Astrocyte (in vitro differentiated cells and primary cell): Measurements from ENCODE around the gene SRRM1. TPM values are rescaled to one million over a fixed set of nuclear protein-coding genes. Genes with fewer than 3 reads are reported as not detected.

Source experiments
- DNase-seq: peaks from one replicate; pipeline ENCODE4 v3.0.0-alpha.2; 2010; ENCODE audit warnings: low read depth
- FAIRE-seq: peaks from 2 replicates; lab custom pipeline; 2011; peaks lifted over from hg19 to GRCh38; lab: Jason Lieb, UNC
- H2AFZ ChIP-seq: 2 replicates; pipeline ENCODE4 v1.6.0; 2012; ENCODE audit warnings: low read depth, low read length, inconsistent platforms
- H3K27ac ChIP-seq: 2 replicates; pipeline ENCODE4 v1.5.1; 2011; ENCODE audit warnings: low read depth, low read length, inconsistent platforms
- H3K27me3 ChIP-seq: 2 replicates; pipeline ENCODE4 v1.6.0; 2011; ENCODE audit warnings: low read length, inconsistent platforms; ENCODE audit not compliant: insufficient read depth
- H3K36me3 ChIP-seq: 2 replicates; pipeline ENCODE4 v1.5.1; 2011; ENCODE audit warnings: low read length, inconsistent platforms; ENCODE audit not compliant: insufficient read depth
- H3K4me1 ChIP-seq: 2 replicates; pipeline ENCODE4 v1.5.1; 2011; ENCODE audit warnings: low read length, inconsistent platforms; ENCODE audit not compliant: insufficient read depth
- H3K4me2 ChIP-seq: 2 replicates; pipeline ENCODE4 v1.6.0; 2012; ENCODE audit warnings: low read length, inconsistent platforms
- H3K4me3 ChIP-seq: 2 replicates; pipeline ENCODE4 v1.5.1; 2011; ENCODE audit warnings: low read depth, mild to moderate bottlenecking, low read length, inconsistent platforms; ENCODE audit not compliant: insufficient read depth
- H3K79me2 ChIP-seq: 2 replicates; pipeline ENCODE4 v1.6.0; 2012; ENCODE audit warnings: mild to moderate bottlenecking, low read length, inconsistent platforms; ENCODE audit not compliant: insufficient read depth
- H3K9ac ChIP-seq: 2 replicates; pipeline ENCODE4 v1.6.0; 2012; ENCODE audit warnings: mild to moderate bottlenecking, low read length, inconsistent platforms
- H3K9me3 ChIP-seq: 2 replicates; pipeline ENCODE4 v1.5.1; 2012; ENCODE audit warnings: low read depth, mild to moderate bottlenecking, low read length, inconsistent platforms; ENCODE audit not compliant: insufficient read depth
- H4K20me1 ChIP-seq: 2 replicates; pipeline ENCODE4 v1.6.0; 2012; ENCODE audit warnings: low read length, inconsistent platforms; ENCODE audit not compliant: insufficient read depth
- H3K27ac Mint-ChIP-seq: one replicate; pipeline ENCODE4 v1.8.0; 2021; ENCODE audit warnings: mild to moderate bottlenecking, mixed read lengths; ENCODE audit not compliant: unreplicated experiment
- H3K27me3 Mint-ChIP-seq: one replicate; pipeline ENCODE4 v1.8.0; 2021; ENCODE audit warnings: low read depth, mixed read lengths; ENCODE audit not compliant: unreplicated experiment
- H3K36me3 Mint-ChIP-seq: one replicate; pipeline ENCODE4 v1.8.0; 2021; ENCODE audit warnings: low read depth, mixed read lengths; ENCODE audit not compliant: unreplicated experiment
- H3K4me1 Mint-ChIP-seq: one replicate; pipeline ENCODE4 v1.8.0; 2021; ENCODE audit warnings: low read depth, mixed read lengths; ENCODE audit not compliant: unreplicated experiment
- H3K4me3 Mint-ChIP-seq: one replicate; pipeline ENCODE4 v1.8.0; 2021; ENCODE audit warnings: mild to moderate bottlenecking, moderate library complexity, mixed read lengths; ENCODE audit not compliant: unreplicated experiment
- H3K9me3 Mint-ChIP-seq: one replicate; pipeline ENCODE4 v1.8.0; 2021; ENCODE audit warnings: mild to moderate bottlenecking, mixed read lengths; ENCODE audit not compliant: unreplicated experiment
- CTCF ChIP-seq: IDR thresholded peaks from 2 replicates; pipeline ENCODE4 v1.5.1; 2011; ENCODE audit warnings: low read depth, mild to moderate bottlenecking, inconsistent platforms, low read length, moderate library complexity; ENCODE audit not compliant: insufficient read depth
- EZH2 ChIP-seq: IDR thresholded peaks from 2 replicates; pipeline ENCODE4 v1.6.1; 2012; ENCODE audit warnings: mild to moderate bottlenecking, low read length, inconsistent platforms; ENCODE audit not compliant: insufficient read depth
- total RNA-seq: library from RNA; stranded (reverse); gene quantifications from 2 replicates; pipeline ENCODE4 v1.2.1, GENCODE V29; 2021

SRRM1 gene
- total RNA-seq, 1 donor from 2014 or later, result 138 TPM

DNA sequence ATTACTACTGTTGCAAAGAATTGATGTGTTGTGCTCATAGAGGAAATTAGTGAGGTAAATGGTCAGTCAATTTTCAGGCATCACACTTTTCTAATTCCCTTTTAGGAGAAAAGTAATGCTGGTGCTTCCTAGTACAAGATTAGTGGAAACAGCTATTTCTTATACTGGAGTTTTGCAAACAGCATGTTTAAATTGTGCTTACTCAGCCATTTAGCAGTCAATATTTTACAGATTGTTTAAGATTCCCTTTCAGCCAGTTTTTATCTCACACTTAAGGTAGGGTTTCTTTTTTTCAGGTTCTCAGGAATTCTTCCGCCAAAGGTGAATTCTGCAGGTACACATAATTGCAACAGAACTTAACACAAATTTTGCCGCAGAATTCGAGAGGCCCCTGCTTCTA is 10.9 kb downstream of the SRRM1 start:
- Histone ChIP-seq H3K36me3 (peaks cover 86% of the 10 kb centered on the region), H4K20me1 (peaks cover 41% of the 10 kb centered on the region), H3K4me2 (no peak overlapping the region), H2AFZ (no peak overlapping the region), H3K4me1 (no peaks in the 10 kb centered on the region), H3K9me3 (no peaks in the 10 kb centered on the region), H3K9ac (no peak overlapping the region), H3K4me3 (no peak overlapping the region), H3K27me3 (no peaks in the 10 kb centered on the region), H3K27ac (no peak overlapping the region), H3K79me2 (peaks cover 54% of the 10 kb centered on the region)
- Mint-ChIP-seq H3K27me3 (no peaks in the 10 kb centered on the region), H3K36me3 (peaks cover 18% of the 10 kb centered on the region), H3K9me3 (no peaks in the 10 kb centered on the region), H3K4me3 (no peak overlapping the region), H3K4me1 (peaks cover 3% of the 10 kb centered on the region), H3K27ac (no peak overlapping the region)
- no peak for FAIRE-seq
- TF ChIP-seq EZH2 (no peak), CTCF (no peak)
- no peak for DNase-seq

DNA sequence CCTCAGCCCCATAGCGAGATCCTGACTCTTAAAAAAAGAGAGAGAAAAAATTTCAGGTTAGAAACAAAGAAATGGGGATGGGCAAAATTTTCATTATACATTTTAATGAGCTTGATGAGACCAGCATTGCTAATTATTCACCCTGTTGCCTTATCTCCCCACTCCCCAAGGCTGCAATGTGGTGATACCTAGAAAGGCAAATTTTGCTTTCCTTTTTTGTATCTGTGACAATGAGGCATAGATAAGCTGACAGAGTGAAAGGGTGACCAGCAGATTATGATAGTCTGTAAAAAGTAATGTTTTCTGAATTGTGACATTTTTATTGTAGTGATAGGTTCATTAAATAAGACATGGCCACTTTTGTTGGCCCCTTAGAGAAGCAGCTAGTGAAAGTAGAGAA is 12.9 kb downstream of the SRRM1 start:
- H3K27ac Mint-ChIP-seq, result peak overlapping the region; percentile 78
- H4K20me1 ChIP-seq, result peaks cover 45% of the 10 kb centered on the region

More for the DNA sequence above, 12.9 kb downstream of the SRRM1 start:
- H3K27me3 Mint-ChIP-seq, result no peaks in the 10 kb centered on the region
- TF ChIP-seq CTCF (no peak), EZH2 (no peak)
- no peaks in the 10 kb centered on the region for H3K9me3 Mint-ChIP-seq
- peaks cover 72% of the 10 kb centered on the region for H3K79me2 ChIP-seq
- no peak for DNase-seq
- no peaks in the 10 kb centered on the region for H3K27me3 ChIP-seq
- no peaks in the 10 kb centered on the region for H3K4me1 ChIP-seq
- H2AFZ ChIP-seq, result no peak overlapping the region
- H3K9ac ChIP-seq, result no peak overlapping the region
- peaks cover 9% of the 10 kb centered on the region for H3K4me1 Mint-ChIP-seq
- H3K36me3 ChIP-seq, result peaks cover 81% of the 10 kb centered on the region
- H3K4me3 ChIP-seq, result no peak overlapping the region
- H3K36me3 Mint-ChIP-seq, result peaks cover 18% of the 10 kb centered on the region
- no peak for FAIRE-seq
- no peak overlapping the region for H3K27ac ChIP-seq
- no peak overlapping the region for H3K4me3 Mint-ChIP-seq
- no peak overlapping the region for H3K4me2 ChIP-seq
- no peaks in the 10 kb centered on the region for H3K9me3 ChIP-seq
